ENCODE measurements around the gene TTC28.

DNA sequence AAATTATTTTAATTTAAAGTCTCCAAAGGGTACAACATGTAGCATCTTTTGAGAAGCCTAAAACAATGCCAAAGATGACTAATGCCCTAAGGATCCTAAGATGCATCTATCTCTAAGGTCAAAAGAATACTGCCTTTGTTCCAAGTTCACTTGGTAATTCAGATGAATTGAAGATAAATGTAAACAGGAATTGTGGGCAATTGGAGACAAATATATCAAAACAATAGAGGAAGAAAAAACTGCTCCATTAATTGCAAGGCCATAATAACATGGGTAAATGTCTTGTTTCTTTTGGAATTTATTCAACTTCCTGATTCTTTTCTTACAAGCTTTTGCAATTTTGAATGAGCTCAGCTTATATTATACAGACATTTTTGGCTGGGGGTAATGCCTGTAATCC, 338.6 kb downstream of the TTC28 start:
- TF ChIP-seq POLR2A (IDR thresholded peaks at IDR 0.05; ENCODE audit: extremely low read depth, insufficient read length): no peak
- TF ChIP-seq, protein P1, sequence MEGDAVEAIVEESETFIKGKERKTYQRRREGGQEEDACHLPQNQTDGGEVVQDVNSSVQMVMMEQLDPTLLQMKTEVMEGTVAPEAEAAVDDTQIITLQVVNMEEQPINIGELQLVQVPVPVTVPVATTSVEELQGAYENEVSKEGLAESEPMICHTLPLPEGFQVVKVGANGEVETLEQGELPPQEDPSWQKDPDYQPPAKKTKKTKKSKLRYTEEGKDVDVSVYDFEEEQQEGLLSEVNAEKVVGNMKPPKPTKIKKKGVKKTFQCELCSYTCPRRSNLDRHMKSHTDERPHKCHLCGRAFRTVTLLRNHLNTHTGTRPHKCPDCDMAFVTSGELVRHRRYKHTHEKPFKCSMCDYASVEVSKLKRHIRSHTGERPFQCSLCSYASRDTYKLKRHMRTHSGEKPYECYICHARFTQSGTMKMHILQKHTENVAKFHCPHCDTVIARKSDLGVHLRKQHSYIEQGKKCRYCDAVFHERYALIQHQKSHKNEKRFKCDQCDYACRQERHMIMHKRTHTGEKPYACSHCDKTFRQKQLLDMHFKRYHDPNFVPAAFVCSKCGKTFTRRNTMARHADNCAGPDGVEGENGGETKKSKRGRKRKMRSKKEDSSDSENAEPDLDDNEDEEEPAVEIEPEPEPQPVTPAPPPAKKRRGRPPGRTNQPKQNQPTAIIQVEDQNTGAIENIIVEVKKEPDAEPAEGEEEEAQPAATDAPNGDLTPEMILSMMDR (IDR thresholded peaks at IDR 0.05; ENCODE audit: low read depth, low read length): no peak

Measured in NB4 (cell line).